LNCaP clone FGC (cell line): ENCODE results near the gene BOC.

ENCODE experiments used
- DNase-seq: peaks from one replicate; pipeline ENCODE4 v3.0.0-alpha.2; 2011; ENCODE audit warnings: low read depth
- H3K4me3 ChIP-seq: 2 replicates; pipeline ENCODE4 v1.5.1; 2011; ENCODE audit warnings: mild to moderate bottlenecking, low read depth, low read length, control low read depth
- TF ChIP-seq, protein P1 (sequence below): IDR thresholded peaks from 2 replicates; pipeline ENCODE4 v1.5.1; 2012; ENCODE audit warnings: mild to moderate bottlenecking; ENCODE audit not compliant: control insufficient read depth, insufficient read depth; ENCODE audit errors: extremely low read depth

BOC gene

DNA sequence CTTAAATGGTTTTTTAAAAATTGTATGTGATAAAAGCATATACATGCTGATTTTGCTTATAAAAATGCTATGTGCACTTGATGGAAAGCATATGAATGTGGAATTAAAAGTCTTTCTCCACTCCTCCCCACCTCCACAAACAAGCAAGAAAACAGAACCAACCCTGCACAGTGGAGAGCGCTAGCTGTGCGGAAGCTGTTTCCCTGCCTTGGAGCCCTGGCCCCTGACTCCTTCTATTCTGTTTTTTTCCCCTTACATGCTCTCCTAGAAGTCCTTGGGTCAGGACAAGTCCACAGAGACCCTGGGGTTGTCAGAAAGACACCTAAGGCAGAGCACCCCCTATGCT, 64.2 kb downstream of the BOC start:
- TF ChIP-seq, protein P1, sequence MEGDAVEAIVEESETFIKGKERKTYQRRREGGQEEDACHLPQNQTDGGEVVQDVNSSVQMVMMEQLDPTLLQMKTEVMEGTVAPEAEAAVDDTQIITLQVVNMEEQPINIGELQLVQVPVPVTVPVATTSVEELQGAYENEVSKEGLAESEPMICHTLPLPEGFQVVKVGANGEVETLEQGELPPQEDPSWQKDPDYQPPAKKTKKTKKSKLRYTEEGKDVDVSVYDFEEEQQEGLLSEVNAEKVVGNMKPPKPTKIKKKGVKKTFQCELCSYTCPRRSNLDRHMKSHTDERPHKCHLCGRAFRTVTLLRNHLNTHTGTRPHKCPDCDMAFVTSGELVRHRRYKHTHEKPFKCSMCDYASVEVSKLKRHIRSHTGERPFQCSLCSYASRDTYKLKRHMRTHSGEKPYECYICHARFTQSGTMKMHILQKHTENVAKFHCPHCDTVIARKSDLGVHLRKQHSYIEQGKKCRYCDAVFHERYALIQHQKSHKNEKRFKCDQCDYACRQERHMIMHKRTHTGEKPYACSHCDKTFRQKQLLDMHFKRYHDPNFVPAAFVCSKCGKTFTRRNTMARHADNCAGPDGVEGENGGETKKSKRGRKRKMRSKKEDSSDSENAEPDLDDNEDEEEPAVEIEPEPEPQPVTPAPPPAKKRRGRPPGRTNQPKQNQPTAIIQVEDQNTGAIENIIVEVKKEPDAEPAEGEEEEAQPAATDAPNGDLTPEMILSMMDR, result no peak
- no peak overlapping the region for H3K4me3 ChIP-seq
- no peak for DNase-seq

DNA sequence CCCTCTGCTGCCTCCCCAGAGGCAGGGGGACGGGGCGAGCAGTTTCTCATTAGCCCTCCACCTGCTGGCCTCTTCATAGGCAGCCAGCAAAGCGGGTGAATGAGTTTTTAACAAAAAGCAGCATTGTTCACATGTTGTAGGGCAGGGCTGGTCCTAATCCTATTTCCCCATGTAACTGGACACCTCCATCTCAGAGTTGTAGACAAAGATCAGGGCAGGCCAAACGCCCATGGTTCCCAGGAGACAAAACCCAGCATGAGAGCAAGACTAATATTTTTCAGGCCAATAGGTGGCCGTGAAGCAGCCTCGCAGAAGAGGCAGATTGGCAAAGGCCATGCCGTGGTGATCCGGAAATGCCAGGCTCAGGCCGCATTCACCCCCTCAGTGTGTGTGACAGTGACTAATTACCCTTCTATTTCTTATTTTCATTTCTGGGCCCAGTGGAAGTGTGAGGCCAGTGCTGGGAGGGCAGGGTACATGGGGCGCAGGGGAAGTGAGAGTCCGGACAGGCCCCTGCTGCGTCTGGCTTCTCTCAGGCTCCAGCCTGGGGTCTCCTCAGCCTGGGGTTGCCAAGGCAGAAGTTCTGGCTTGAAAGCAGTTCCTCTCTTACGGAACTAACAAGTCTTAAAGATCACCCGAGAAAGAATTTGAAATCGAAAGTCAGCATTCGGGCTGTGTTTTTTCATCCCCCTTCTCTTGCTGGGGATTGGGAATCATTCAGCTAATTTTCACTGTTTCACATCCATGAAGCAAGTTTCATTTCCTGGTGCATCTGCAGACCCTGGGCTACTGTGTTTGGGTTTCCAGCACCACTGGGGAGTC, 64.8 kb downstream of the BOC start:
- TF ChIP-seq, protein P1, result no peak
- no peak for DNase-seq
- no peak overlapping the region for H3K4me3 ChIP-seq

DNA sequence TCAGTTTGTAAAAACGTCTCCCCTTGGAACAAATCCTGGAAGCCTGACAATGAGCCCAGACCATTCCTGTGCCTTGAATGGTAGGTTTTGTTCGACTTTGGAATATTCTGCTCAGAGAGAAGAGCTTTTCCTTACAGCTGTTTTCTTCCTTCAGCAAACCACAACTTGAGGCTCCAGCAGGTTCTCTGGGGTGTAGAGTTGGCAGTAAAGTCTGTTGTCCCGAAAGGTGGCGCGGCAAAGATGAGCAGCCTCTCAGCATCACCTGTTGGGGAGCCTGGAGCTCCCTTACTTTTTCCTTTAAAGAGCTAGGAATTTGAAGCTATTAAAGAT, 65.4 kb downstream of the BOC start:
- TF ChIP-seq, protein P1, result no peak
- DNase-seq, result no peak
- no peak overlapping the region for H3K4me3 ChIP-seq

DNA sequence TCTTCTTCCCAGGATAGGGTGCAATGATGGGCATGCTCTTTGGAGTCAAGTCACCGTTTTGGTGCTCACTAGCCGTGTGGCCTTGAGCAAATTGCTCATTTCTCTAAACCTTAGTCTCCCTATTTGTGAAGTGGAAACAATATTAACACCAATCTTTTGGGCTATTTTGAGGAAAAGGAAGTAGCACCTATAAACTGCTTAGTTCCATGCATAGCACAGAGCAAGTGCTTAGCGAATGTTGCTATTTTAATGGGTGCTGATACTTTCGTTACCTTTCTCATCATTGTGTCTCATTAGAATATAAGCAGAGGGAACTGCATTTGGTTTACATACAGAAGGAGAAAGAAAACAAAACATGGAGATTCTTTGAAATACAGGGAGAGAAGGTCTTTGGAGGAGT, 66.1 kb downstream of the BOC start:
- H3K4me3 ChIP-seq, result no peak overlapping the region
- TF ChIP-seq, protein P1, result no peak

DNA sequence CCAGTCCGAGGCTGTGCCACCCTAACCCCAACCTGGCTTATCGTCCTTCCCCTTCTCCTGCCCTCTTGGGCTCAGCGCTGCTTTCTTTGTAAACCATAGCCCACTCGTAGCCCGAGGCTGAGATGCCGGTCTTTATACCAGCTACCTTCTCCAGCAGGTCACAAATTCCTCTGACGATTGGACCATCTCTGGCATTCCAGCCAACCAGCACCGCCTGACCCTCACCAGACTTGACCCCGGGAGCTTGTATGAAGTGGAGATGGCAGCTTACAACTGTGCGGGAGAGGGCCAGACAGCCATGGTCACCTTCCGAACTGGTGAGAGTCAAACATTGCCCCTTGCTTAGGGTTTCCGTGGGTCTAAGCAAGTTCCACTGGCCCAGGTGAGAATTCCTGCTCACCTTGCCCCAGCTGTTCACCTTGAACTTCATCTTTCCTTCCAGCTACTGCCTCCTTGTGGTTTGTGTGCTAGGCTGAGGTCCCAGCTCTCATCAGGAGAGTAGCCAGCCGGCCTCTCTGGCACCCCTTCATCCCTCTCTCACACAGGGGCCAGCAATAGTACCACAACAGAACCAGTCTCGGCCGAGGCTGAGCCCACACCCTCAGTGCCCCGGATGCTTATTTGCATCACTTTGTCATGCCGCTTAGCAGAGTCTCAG, 66.7 kb downstream of the BOC start:
- TF ChIP-seq, protein P1, result peak; percentile 43
- H3K4me3 ChIP-seq, result no peak overlapping the region
- no peak for DNase-seq

More for the DNA sequence above, 66.1 kb downstream of the BOC start:
- DNase-seq, result no peak

DNA sequence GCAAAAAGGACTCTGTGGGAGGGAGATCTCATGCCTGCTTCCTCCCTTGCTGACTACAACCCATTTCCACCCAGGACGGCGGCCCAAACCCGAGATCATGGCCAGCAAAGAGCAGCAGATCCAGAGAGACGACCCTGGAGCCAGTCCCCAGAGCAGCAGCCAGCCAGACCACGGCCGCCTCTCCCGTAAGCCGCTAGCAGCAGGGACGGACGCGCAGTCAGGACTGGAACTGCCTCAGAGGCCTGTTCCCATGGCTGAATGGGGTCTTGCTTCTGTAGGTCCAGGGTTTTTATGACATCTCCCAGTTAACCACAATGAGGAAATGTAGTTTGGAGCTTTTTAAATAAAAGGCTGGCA, 67.2 kb downstream of the BOC start:
- no peak for DNase-seq
- TF ChIP-seq, protein P1, result no peak

More for the DNA sequence above, 67.2 kb downstream of the BOC start:
- no peak overlapping the region for H3K4me3 ChIP-seq
